H9 (cell line): ENCODE measurements around the gene NSUN2. TPM values are rescaled to one million over a fixed set of nuclear protein-coding genes. Genes with fewer than 3 reads are reported as not detected.

Experiments
- DNase-seq: peaks from one replicate; pipeline ENCODE4 v3.0.0-alpha.2; 2017
- H2AFZ ChIP-seq: one replicate; pipeline ENCODE4 v1.6.1; 2013; ENCODE audit warnings: mild to moderate bottlenecking, low read length, control low read depth, moderate library complexity
- H2AK5ac ChIP-seq: 2 replicates; pipeline ENCODE4 v1.6.1; 2013; ENCODE audit warnings: low read length, control low read depth, mixed read lengths; ENCODE audit not compliant: insufficient read length
- H2BK120ac ChIP-seq: one replicate; pipeline ENCODE4 v1.6.1; 2013; ENCODE audit warnings: low read depth, mild to moderate bottlenecking, low read length, control low read depth, inconsistent platforms; ENCODE audit not compliant: poor library complexity, severe bottlenecking
- H2BK12ac ChIP-seq: 2 replicates; pipeline ENCODE4 v1.6.1; 2013; ENCODE audit warnings: low read length, control low read depth, mixed read lengths, low read depth; ENCODE audit not compliant: insufficient read length
- H2BK15ac ChIP-seq: 2 replicates; pipeline ENCODE4 v1.6.1; 2013; ENCODE audit warnings: low read depth, low read length, control low read depth
- H2BK20ac ChIP-seq: one replicate; pipeline ENCODE4 v1.6.1; 2013; ENCODE audit warnings: low read depth, mild to moderate bottlenecking, low read length, control low read depth, inconsistent platforms; ENCODE audit not compliant: poor library complexity, severe bottlenecking
- H2BK5ac ChIP-seq: 2 replicates; pipeline ENCODE4 v1.6.1; 2013; ENCODE audit warnings: low read length, control low read depth, mixed read lengths; ENCODE audit not compliant: insufficient read length
- H3K14ac ChIP-seq: 2 replicates; pipeline ENCODE4 v1.6.1; 2013; ENCODE audit warnings: low read length, control low read depth; ENCODE audit not compliant: insufficient read depth
- H3K18ac ChIP-seq: 2 replicates; pipeline ENCODE4 v1.6.1; 2013; ENCODE audit warnings: low read depth, mild to moderate bottlenecking, mixed read lengths, low read length, control low read depth; ENCODE audit not compliant: insufficient read length
- H3K23ac ChIP-seq: 2 replicates; pipeline ENCODE4 v1.6.1; 2013; ENCODE audit warnings: low read length, control low read depth, mixed read lengths, low read depth; ENCODE audit not compliant: insufficient read length
- H3K23me2 ChIP-seq: 2 replicates; pipeline ENCODE4 v1.6.1; 2013; ENCODE audit warnings: low read depth, mild to moderate bottlenecking, mixed read lengths, low read length, control low read depth; ENCODE audit not compliant: insufficient read length, poor library complexity, severe bottlenecking
- H3K27ac ChIP-seq: 2 replicates; pipeline ENCODE4 v1.5.1; 2013; ENCODE audit warnings: low read length, control low read depth, mixed read lengths, low read depth; ENCODE audit not compliant: insufficient read length
- H3K27me3 ChIP-seq: 2 replicates; pipeline ENCODE4 v1.6.1; 2013; ENCODE audit warnings: low read length, control low read depth, inconsistent platforms; ENCODE audit not compliant: insufficient read depth
- H3K4ac ChIP-seq: 2 replicates; pipeline ENCODE4 v1.6.1; 2013; ENCODE audit warnings: low read depth, mild to moderate bottlenecking, control low read depth, inconsistent platforms, low read length, moderate library complexity
- H3K4me1 ChIP-seq: 2 replicates; pipeline ENCODE4 v1.6.1; 2013; ENCODE audit warnings: low read length, control low read depth, inconsistent platforms; ENCODE audit not compliant: insufficient read depth
- H3K4me2 ChIP-seq: 2 replicates; pipeline ENCODE4 v1.6.1; 2013; ENCODE audit warnings: low read length, control low read depth, mixed read lengths; ENCODE audit not compliant: insufficient read length, insufficient read depth
- H3K56ac ChIP-seq: 2 replicates; pipeline ENCODE4 v1.6.1; 2013; ENCODE audit warnings: low read depth, mild to moderate bottlenecking, mixed read lengths, low read length, control low read depth; ENCODE audit not compliant: insufficient read length
- H3K79me1 ChIP-seq: 2 replicates; pipeline ENCODE4 v1.6.1; 2013; ENCODE audit warnings: low read depth, mild to moderate bottlenecking, moderate library complexity, low read length, control low read depth, inconsistent platforms; ENCODE audit not compliant: insufficient read depth, poor library complexity, severe bottlenecking
- H3K79me2 ChIP-seq: 2 replicates; pipeline ENCODE4 v1.6.1; 2013; ENCODE audit warnings: low read length, control low read depth, inconsistent platforms; ENCODE audit not compliant: insufficient read depth
- H3K9ac ChIP-seq: 2 replicates; pipeline ENCODE4 v1.6.1; 2013; ENCODE audit warnings: low read length, control low read depth, mixed read lengths; ENCODE audit not compliant: insufficient read length; ENCODE audit errors: extremely low read depth
- H3K9me3 ChIP-seq: one replicate; pipeline ENCODE4 v1.6.1; 2013; ENCODE audit warnings: low read depth, low read length, inconsistent platforms; ENCODE audit not compliant: control insufficient read depth
- H3T11ph ChIP-seq: one replicate; pipeline ENCODE4 v1.6.1; 2013; ENCODE audit warnings: mild to moderate bottlenecking, low read length, control low read depth, inconsistent platforms
- H4K20me1 ChIP-seq: one replicate; pipeline ENCODE4 v1.6.1; 2013; ENCODE audit not compliant: control insufficient read depth, insufficient read length, insufficient read depth
- H4K5ac ChIP-seq: 2 replicates; pipeline ENCODE4 v1.6.1; 2013; ENCODE audit warnings: low read depth, mild to moderate bottlenecking, mixed read lengths, low read length, control low read depth; ENCODE audit not compliant: insufficient read length
- H4K8ac ChIP-seq: replicated peaks from 2 replicates; pipeline ENCODE4 v1.6.1; 2013; ENCODE audit warnings: low read length, control low read depth, mixed read lengths, low read depth; ENCODE audit not compliant: insufficient read length
- H4K91ac ChIP-seq: 2 replicates; pipeline ENCODE4 v1.6.1; 2013; ENCODE audit warnings: low read depth, mild to moderate bottlenecking, moderate library complexity, mixed read lengths, low read length, control low read depth; ENCODE audit not compliant: insufficient read length
- H3K27ac Mint-ChIP-seq, 3 experiments: 2 replicates in 2 of 3; 3 replicates in 1 of 3; pipeline ENCODE4 v1.8.0; 2020 to 2021; ENCODE audit warnings: mixed read lengths in 3 of 3, mild to moderate bottlenecking in 1 of 3, moderate library complexity in 1 of 3
- H3K27me3 Mint-ChIP-seq: 2 replicates; pipeline ENCODE4 v1.8.0; 2021; ENCODE audit warnings: low read depth, mild to moderate bottlenecking, moderate library complexity, mixed read lengths
- H3K36me3 Mint-ChIP-seq, 3 experiments: 2 replicates in 2 of 3; 3 replicates in 1 of 3; pipeline ENCODE4 v1.8.0; 2020 to 2021; ENCODE audit warnings: low read depth in 3 of 3, mixed read lengths in 3 of 3; ENCODE audit not compliant: insufficient read depth in 1 of 3
- H3K4me1 Mint-ChIP-seq, 2 experiments: 2 replicates each; pipeline ENCODE4 v1.8.0; 2020; ENCODE audit warnings: mixed read lengths in 2 of 2
- H3K4me3 Mint-ChIP-seq, 2 experiments: 2 replicates in 1 of 2; 3 replicates in 1 of 2; pipeline ENCODE4 v1.8.0; 2020 to 2021; ENCODE audit warnings: mild to moderate bottlenecking in 2 of 2, mixed read lengths in 2 of 2, moderate library complexity in 1 of 2
- H3K9me3 Mint-ChIP-seq, 2 experiments: 2 replicates in 1 of 2; 3 replicates in 1 of 2; pipeline ENCODE4 v1.8.0; 2020; ENCODE audit warnings: mild to moderate bottlenecking in 2 of 2, mixed read lengths in 2 of 2, moderate library complexity in 1 of 2
- WGBS: extraction: QIAGEN DNeasy Blood & Tissue Kit; methylation state at CpG from one replicate; pipeline ENCODE4 v1.1.7; 2013; ENCODE audit warnings: missing lambda C conversion rate, low lambda C conversion rate, mixed read lengths; ENCODE audit not compliant: insufficient read length; ENCODE audit errors: extremely low coverage; 5-methylcytosine and 5-hydroxymethylcytosine counted together
- total RNA-seq: library from RNA; stranded (reverse); gene quantifications from 2 replicates; pipeline ENCODE4 v1.2.1, GENCODE V29; 2021
- TF ChIP-seq, protein P1 (sequence below): fragments of 200-600 bp; sonication (generic); conservative IDR thresholded peaks from 3 replicates; pipeline ENCODE4 v1.8.0; 2021; ENCODE audit warnings: antibody characterized with exemption, mild to moderate bottlenecking

The NSUN2 gene
- total RNA-seq, 1 experiment from 2014 or later = 115 TPM

DNA sequence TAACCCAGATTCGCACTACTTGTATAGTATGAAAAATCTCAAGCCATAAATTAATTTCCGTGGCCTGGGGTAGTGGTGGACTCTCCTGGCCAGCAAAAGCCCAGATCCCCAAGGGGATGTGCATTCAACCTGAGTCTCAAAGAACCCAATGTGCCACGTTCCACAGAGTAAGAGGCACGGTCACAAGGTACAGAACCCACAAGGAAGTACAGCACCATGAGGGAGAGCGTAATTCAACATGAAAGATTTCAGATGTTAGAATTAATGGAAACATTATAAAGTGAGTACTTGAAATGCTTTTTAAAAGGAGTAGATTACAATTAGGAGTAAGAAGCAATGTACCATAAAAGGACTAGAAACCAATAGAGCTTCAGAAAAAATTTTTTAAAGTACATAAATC lies 23.8 kb upstream of the NSUN2 start:
- no peaks in the 10 kb centered on the region for H3K79me2 ChIP-seq
- no peak overlapping the region for H2AK5ac ChIP-seq
- no peaks in the 10 kb centered on the region for H3K27me3 ChIP-seq
- H3K79me1 ChIP-seq = no peaks in the 10 kb centered on the region
- peaks cover 33 to 46% (median 33%) of the 10 kb centered on the region in 3 experiments for H3K36me3 Mint-ChIP-seq
- H3K4me2 ChIP-seq = no peak overlapping the region
- H3K23ac ChIP-seq = no peak overlapping the region
- no peak overlapping the region for H3K27ac ChIP-seq
- no peak overlapping the region for H4K5ac ChIP-seq
- H3K4me1 Mint-ChIP-seq = no peaks in the 10 kb centered on the region
- no peak overlapping the region for H3K18ac ChIP-seq
- no peak overlapping the region for H3T11ph ChIP-seq
- H3K27me3 Mint-ChIP-seq = no peaks in the 10 kb centered on the region
- H3K9ac ChIP-seq = no peak overlapping the region
- no peak overlapping the region for H2AFZ ChIP-seq
- H3K4me3 Mint-ChIP-seq = no peak overlapping the region
- WGBS = no CpG with 5 or more reads among the region's 5 CpGs
- H2BK5ac ChIP-seq = no peak overlapping the region
- H2BK15ac ChIP-seq = no peak overlapping the region
- H3K14ac ChIP-seq = no peak overlapping the region
- no peak overlapping the region for H2BK20ac ChIP-seq
- H3K56ac ChIP-seq = no peak overlapping the region
- H4K91ac ChIP-seq = no peak overlapping the region
- H2BK12ac ChIP-seq = no peak overlapping the region
- no peaks in the 10 kb centered on the region for H3K9me3 ChIP-seq
- H3K9me3 Mint-ChIP-seq = peaks cover 0 to 2% of the 10 kb centered on the region in 2 experiments; a peak in 1 of 5 replicates
- no peaks in the 10 kb centered on the region for H3K4me1 ChIP-seq
- TF ChIP-seq, protein P1, sequence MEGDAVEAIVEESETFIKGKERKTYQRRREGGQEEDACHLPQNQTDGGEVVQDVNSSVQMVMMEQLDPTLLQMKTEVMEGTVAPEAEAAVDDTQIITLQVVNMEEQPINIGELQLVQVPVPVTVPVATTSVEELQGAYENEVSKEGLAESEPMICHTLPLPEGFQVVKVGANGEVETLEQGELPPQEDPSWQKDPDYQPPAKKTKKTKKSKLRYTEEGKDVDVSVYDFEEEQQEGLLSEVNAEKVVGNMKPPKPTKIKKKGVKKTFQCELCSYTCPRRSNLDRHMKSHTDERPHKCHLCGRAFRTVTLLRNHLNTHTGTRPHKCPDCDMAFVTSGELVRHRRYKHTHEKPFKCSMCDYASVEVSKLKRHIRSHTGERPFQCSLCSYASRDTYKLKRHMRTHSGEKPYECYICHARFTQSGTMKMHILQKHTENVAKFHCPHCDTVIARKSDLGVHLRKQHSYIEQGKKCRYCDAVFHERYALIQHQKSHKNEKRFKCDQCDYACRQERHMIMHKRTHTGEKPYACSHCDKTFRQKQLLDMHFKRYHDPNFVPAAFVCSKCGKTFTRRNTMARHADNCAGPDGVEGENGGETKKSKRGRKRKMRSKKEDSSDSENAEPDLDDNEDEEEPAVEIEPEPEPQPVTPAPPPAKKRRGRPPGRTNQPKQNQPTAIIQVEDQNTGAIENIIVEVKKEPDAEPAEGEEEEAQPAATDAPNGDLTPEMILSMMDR = no peak
- no peak overlapping the region for H3K4ac ChIP-seq
- no peak overlapping the region for H3K27ac Mint-ChIP-seq
- H4K8ac ChIP-seq = no peak overlapping the region
- no peaks in the 10 kb centered on the region for H4K20me1 ChIP-seq
- H3K23me2 ChIP-seq = no peaks in the 10 kb centered on the region
- no peak for DNase-seq
- no peak overlapping the region for H2BK120ac ChIP-seq
